Adrenal gland (tissue), 5 donors: ENCODE results near the gene NR6A1.

ENCODE experiments used
- POLR2A ChIP-seq, 2 donors: fragments of 450-650 bp; IDR thresholded peaks; one replicate each; pipeline ENCODE4 v1.6.1; 2017; ENCODE audit warnings: antibody characterized with exemption in 2 of 2, mild to moderate bottlenecking in 2 of 2, moderate library complexity in 1 of 2
- TF ChIP-seq, protein P1 (sequence below), 6 experiments: fragments of 450-650 bp in 4 of 6; fragments of 200-600 bp in 2 of 6; sonication (generic) in 1 of 6; IDR thresholded peaks; 1 replicate in 5 of 6; 2 replicates in 1 of 6; pipeline versions ENCODE4 v1.5.1 to v1.8.0; 2016 to 2021; ENCODE audit warnings: antibody characterized with exemption in 6 of 6, mild to moderate bottlenecking in 2 of 6, moderate library complexity in 1 of 6
- donor health status: DM: no; HTN: no; CAD: no.

DNA sequence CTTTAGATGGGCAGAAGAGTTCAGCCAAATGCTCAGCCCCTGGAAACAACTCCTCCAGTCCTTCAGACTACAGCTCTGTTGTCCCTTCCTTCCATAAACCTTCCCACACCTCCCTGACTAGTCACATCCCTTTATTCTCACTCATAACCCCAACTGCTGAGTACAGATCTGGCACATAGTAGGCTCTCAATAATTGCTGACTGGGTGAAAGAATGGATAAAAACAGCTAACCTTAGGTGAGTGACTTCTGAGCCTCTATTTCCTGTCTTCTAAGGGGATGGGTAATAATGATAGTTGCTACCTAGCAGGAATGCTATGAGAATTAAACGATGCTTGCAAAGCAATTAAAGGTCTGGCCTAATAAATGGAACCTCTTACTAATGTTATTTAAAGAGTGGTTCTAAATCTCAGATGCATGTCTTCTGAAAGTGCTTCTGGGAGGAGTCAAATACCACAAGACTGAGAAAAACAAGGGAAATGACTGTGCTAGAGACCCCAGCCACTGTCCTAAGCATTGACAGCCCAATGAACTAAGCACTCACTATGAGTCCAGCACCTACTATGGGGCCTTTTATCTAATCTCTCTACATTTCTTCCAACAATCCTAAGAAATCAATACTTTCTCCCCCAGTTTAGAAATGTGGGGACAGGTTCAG lies 2.5 kb upstream of the NR6A1 start:
- TF ChIP-seq, protein P1, sequence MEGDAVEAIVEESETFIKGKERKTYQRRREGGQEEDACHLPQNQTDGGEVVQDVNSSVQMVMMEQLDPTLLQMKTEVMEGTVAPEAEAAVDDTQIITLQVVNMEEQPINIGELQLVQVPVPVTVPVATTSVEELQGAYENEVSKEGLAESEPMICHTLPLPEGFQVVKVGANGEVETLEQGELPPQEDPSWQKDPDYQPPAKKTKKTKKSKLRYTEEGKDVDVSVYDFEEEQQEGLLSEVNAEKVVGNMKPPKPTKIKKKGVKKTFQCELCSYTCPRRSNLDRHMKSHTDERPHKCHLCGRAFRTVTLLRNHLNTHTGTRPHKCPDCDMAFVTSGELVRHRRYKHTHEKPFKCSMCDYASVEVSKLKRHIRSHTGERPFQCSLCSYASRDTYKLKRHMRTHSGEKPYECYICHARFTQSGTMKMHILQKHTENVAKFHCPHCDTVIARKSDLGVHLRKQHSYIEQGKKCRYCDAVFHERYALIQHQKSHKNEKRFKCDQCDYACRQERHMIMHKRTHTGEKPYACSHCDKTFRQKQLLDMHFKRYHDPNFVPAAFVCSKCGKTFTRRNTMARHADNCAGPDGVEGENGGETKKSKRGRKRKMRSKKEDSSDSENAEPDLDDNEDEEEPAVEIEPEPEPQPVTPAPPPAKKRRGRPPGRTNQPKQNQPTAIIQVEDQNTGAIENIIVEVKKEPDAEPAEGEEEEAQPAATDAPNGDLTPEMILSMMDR (IDR thresholded peaks at IDR 0.05), result no peak
- TF ChIP-seq POLR2A (IDR thresholded peaks at IDR 0.05), result no peak
